Activated T-cell treated with anti-CD3 and anti-CD28 coated beads, Interleukin-2, amount 50 U/mL, for 4 hours (primary cell): Measurements from ENCODE around the gene TNFRSF19. TPM values are rescaled to one million over a fixed set of nuclear protein-coding genes. Genes with fewer than 3 reads are reported as not detected.

Experiments used
- ATAC-seq, 2 donors: fragments of 200-7000 bp; cut with Tn5 transposase; one replicate each; pipeline ENCODE4 v1.10.0; 2021
- DNase-seq: peaks from one replicate; pipeline ENCODE4 v3.0.0-alpha.2; 2020
- H3K27me3 Mint-ChIP-seq: one replicate; pipeline ENCODE4 v1.8.0; 2021; ENCODE audit warnings: low read depth, mixed read lengths
- H3K36me3 Mint-ChIP-seq: one replicate; pipeline ENCODE4 v1.8.0; 2022; ENCODE audit warnings: mixed read lengths; ENCODE audit not compliant: insufficient read depth
- H3K4me1 Mint-ChIP-seq: one replicate; pipeline ENCODE4 v1.8.0; 2021; ENCODE audit warnings: low read depth, mixed read lengths
- H3K4me3 Mint-ChIP-seq: one replicate; pipeline ENCODE4 v1.8.0; 2021; ENCODE audit warnings: mild to moderate bottlenecking, moderate library complexity, mixed read lengths
- H3K9me3 Mint-ChIP-seq: one replicate; pipeline ENCODE4 v1.8.0; 2021; ENCODE audit warnings: mixed read lengths
- total RNA-seq, 3 donors: library from RNA; stranded (reverse); gene quantifications; one replicate each; pipeline ENCODE4 v1.2.1, GENCODE V29; 2021

Gene TNFRSF19
- total RNA-seq, 3 donors from 2014 or later, result 0.05 to 0.18 TPM; not detected in 1

DNA sequence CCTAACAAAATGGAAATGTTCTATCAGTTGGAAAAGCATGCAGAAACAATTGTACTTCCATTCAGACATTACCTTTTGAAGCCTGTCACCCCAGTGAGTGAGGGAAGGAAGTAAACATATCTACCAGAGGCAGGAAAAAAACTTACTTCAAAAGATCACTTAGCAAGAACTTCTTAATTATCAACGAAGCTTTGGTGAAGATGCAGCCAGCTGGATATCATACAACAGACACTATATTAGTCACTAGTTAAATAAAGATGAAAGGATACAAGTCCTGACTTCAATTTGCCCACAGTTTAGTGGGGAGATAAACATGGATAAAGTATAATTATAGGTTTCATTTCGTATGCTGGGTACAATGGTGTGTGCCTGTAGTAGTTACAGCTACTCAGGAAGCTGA is 148.8 kb downstream of the TNFRSF19 start:
- DNase-seq, result no peak
- no peak overlapping the region for H3K4me3 Mint-ChIP-seq
- no peaks in the 10 kb centered on the region for H3K9me3 Mint-ChIP-seq
- peaks cover 19% of the 10 kb centered on the region for H3K4me1 Mint-ChIP-seq
- H3K27me3 Mint-ChIP-seq, result peaks cover 3% of the 10 kb centered on the region
- ATAC-seq, result no peak
- H3K36me3 Mint-ChIP-seq, result peaks cover 2% of the 10 kb centered on the region

DNA sequence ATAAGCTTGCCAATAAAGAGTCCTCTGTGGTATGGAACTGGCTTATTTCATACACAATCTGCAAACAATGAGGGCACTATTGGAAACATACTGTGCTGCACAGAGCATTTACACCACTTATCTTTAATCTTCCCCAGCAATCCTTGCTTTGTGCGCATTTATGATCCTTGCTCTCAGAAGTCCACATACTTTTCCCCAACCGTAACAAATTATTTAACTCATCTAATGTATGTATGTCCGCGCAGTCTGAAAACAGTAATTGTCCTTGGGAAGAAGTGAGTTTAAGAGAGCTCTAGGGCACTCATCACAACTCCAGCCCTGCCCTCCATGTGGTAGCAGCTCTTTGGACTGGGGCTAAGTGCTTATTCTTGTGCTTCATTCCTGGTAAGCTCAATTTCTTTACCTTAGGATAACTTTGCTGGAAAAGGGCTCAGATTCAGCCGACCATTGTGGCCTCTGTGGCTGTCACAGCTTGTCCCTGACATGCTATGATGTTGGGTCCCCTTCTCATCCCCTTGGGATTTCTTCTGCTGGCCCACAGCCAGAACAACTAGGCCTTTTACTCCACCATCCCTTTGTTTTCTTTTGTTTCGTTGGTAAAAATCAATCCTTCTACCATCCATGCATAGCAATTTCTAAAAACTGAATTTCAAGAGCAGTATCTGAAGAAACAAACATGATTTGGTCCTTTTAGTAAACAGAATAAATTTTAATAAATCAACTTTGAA is 152.7 kb downstream of the TNFRSF19 start:
- DNase-seq, result no peak
- peaks cover 2% of the 10 kb centered on the region for H3K36me3 Mint-ChIP-seq
- ATAC-seq, result no peak
- H3K9me3 Mint-ChIP-seq, result no peaks in the 10 kb centered on the region
- peaks cover 14% of the 10 kb centered on the region for H3K4me1 Mint-ChIP-seq
- no peak overlapping the region for H3K4me3 Mint-ChIP-seq
- no peaks in the 10 kb centered on the region for H3K27me3 Mint-ChIP-seq

DNA sequence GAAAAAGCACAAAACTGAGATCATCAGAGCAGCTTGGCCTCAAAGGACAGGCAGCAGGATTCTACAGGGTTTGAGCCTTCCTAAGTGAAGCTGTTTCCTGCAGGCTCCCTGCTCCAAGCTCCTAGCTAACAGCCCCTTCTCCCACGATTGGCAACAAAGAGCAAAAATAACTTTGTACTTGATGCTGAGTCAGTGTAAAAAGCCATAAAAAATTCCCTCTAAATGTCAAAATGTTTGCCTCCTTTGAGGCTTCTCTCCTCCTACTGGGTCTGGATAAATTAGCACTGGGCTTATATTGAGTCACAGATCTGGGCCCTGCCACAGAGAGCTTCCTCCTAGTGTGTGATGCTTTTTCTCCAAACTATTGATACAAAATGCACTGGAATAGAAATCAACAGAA is 153.3 kb downstream of the TNFRSF19 start:
- peaks cover 2% of the 10 kb centered on the region for H3K36me3 Mint-ChIP-seq
- H3K4me3 Mint-ChIP-seq, result no peak overlapping the region
- ATAC-seq, result no peak
- no peaks in the 10 kb centered on the region for H3K27me3 Mint-ChIP-seq
- DNase-seq, result no peak
- H3K9me3 Mint-ChIP-seq, result no peaks in the 10 kb centered on the region
- H3K4me1 Mint-ChIP-seq, result peaks cover 11% of the 10 kb centered on the region

DNA sequence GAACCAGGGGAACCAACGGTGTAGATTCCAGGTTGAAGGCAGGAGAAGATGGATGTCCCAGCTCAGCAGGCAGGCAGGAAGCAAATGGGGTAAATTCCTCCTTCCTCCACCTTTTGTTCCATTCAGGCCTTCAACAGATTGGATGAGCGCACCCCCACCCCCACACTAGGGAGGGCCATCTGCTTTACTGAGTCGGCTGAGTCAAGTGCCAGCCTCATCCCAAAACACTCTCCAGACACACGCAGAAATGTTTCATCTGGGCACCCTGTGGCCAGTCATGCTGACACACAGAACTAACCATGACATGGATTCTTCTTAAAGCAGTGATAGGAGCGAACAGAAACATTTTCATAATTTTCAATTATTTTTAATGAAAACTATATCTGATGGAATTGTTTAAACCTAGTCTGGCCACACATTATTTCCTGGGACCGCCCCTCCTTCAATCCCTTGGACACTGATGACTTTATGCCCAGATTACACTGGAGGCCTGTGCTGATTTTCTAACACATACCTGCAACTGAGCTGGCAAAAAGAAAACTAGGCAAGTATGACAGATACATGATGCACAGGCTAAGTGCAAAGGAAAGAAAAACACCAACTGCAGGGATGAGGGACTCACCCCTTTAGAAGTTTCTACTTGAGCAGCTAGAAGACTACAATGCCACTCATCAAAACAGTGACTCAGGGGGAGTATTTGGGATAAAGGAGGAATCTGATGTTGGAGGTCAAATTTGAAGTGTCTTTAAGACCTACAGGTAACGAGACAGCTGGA is 154.2 kb downstream of the TNFRSF19 start:
- DNase-seq, result no peak
- peaks cover 2% of the 10 kb centered on the region for H3K4me1 Mint-ChIP-seq
- peaks cover 9% of the 10 kb centered on the region for H3K36me3 Mint-ChIP-seq
- no peak overlapping the region for H3K4me3 Mint-ChIP-seq
- H3K9me3 Mint-ChIP-seq, result no peaks in the 10 kb centered on the region
- no peak for ATAC-seq
- no peaks in the 10 kb centered on the region for H3K27me3 Mint-ChIP-seq

Other genes starting within 250 kb of the TNFRSF19 start
- gene SACS, start 136.7 kb upstream of the TNFRSF19 start, total RNA-seq, result 10 to 100 TPM; 46.5 to 55.0 (median 51.5) TPM